Spleen (tissue), 11 donors: ENCODE data around the gene KRT71. TPM values are rescaled to one million over a fixed set of nuclear protein-coding genes. Genes with fewer than 3 reads are reported as not detected.

Experiments used
- DNase-seq: peaks from one replicate; pipeline ENCODE4 v3.0.0-alpha.2; 2020
- H3K27ac ChIP-seq, 8 donors: fragments of 200-600 bp; sonication (generic) in 7 of 8; 1 replicate in 4 of 8; 2 replicates in 4 of 8; pipeline versions ENCODE4 v1.5.0 to v1.8.0; 2016 to 2021; ENCODE audit warnings: inconsistent platforms in 4 of 8, mild to moderate bottlenecking in 4 of 8, moderate library complexity in 1 of 8
- H3K27me3 ChIP-seq, 7 donors: fragments of 200-600 bp; sonication (generic) in 6 of 7; replicated peaks in 1 of 7; 1 replicate in 4 of 7; 2 replicates in 3 of 7; pipeline versions ENCODE4 v1.5.0 to v1.8.0; 2016 to 2021; ENCODE audit warnings: inconsistent platforms in 3 of 7, mild to moderate bottlenecking in 1 of 7
- H3K36me3 ChIP-seq, 6 donors: fragments of 200-600 bp; sonication (generic) in 5 of 6; 1 replicate in 4 of 6; 2 replicates in 2 of 6; pipeline versions ENCODE4 v1.5.0 to v1.8.0; 2016 to 2021; ENCODE audit warnings: inconsistent platforms in 2 of 6
- H3K4me1 ChIP-seq, 6 donors: fragments of 200-600 bp; sonication (generic) in 5 of 6; 1 replicate in 3 of 6; 2 replicates in 3 of 6; pipeline versions ENCODE4 v1.5.0 to v1.8.0; 2016 to 2021; ENCODE audit warnings: inconsistent platforms in 3 of 6
- H3K4me3 ChIP-seq, 8 donors: fragments of 200-600 bp; sonication (generic) in 7 of 8; 1 replicate in 4 of 8; 2 replicates in 4 of 8; pipeline versions ENCODE4 v1.5.0 to v1.8.0; 2016 to 2021; ENCODE audit warnings: inconsistent platforms in 4 of 8, mild to moderate bottlenecking in 4 of 8, moderate library complexity in 2 of 8
- H3K9me3 ChIP-seq, 8 donors: fragments of 200-600 bp; sonication (generic) in 7 of 8; 1 replicate in 4 of 8; 2 replicates in 4 of 8; pipeline versions ENCODE4 v1.5.0 to v1.8.0; 2016 to 2021; ENCODE audit warnings: inconsistent platforms in 4 of 8
- CTCF ChIP-seq, 11 experiments: fragments of 200-600 bp in 7 of 11; fragments of 450-650 bp in 4 of 11; sonication (generic) in 4 of 11; IDR thresholded peaks in 8 of 11; conservative IDR thresholded peaks in 3 of 11; 1 replicate in 7 of 11; 2 replicates in 4 of 11; pipeline versions ENCODE4 v1.4.0 to v1.8.0; 2016 to 2021; ENCODE audit warnings: antibody characterized with exemption in 11 of 11, inconsistent platforms in 4 of 11, mild to moderate bottlenecking in 1 of 11
- POLR2A ChIP-seq, 3 donors: fragments of 450-650 bp; IDR thresholded peaks; one replicate each; pipeline ENCODE4 v1.5.1; 2017; ENCODE audit warnings: antibody characterized with exemption in 3 of 3, mild to moderate bottlenecking in 1 of 3
- POLR2AphosphoS5 ChIP-seq, 3 donors: sonication (generic); formaldehyde crosslinking; IDR thresholded peaks; one replicate each; pipeline ENCODE4 v1.5.1; 2017; ENCODE audit warnings: antibody characterized with exemption in 3 of 3
- WGBS, 5 donors: extraction: QIAGEN DNeasy Blood & Tissue Kit in 3 of 5; methylation state at CpG; one replicate each; pipeline versions ENCODE4 v1.1.5 to v1.1.7; 2013 to 2018; 5-methylcytosine and 5-hydroxymethylcytosine counted together
- intact Hi-C: fragments of 100-400 bp; cut with DNase I; formaldehyde crosslinking; loops from one replicate; pipeline ENCODE4 v1.15.0; 2023; ENCODE audit warnings: low total_unique reads
- polyA plus RNA-seq, 3 donors: library from polyadenylated mRNA; stranded (reverse); fragments of 200-250 nt; gene quantifications; one replicate each; pipeline ENCODE4 v1.2.1, GENCODE V29; 2013
- total RNA-seq, 7 donors: library from RNA; depleted of rRNA in 3 of 7; stranded (reverse); fragments of >200 nt in 3 of 7; fragmentation: NEBNext Ultra II Directional in 4 of 7; extraction: Animal tissue kit (Norgen Biotek cat#: 25700) in 4 of 7; gene quantifications; one replicate each; pipeline versions ENCODE4 v1.1.0 to v1.2.1, GENCODE V29; 2016 to 2021
- donor health status: healthy with polysubstance abuse.
- donor health status: DM: no; HTN: no; CAD: no; lungs with moderate emphysema.
- donor health status: DM: no; HTN: no; CAD: no.
- donor health status: Bipolar disorder and iron deficiency.
- donor health status: healthy.
- donor health status: DM: no; HTN: no; CAD: no.
- donor health status: DM: yes; HTN: yes; CAD: no.

The KRT71 gene
- total and polyA plus RNA-seq, 10 donors = not detected

- intact Hi-C loops = no loop called here
- Histone ChIP-seq H3K4me3 (no peak overlapping the region), H3K4me1 (no peaks in the 10 kb centered on the region), H3K27me3 (peaks cover 0 to 33% (median 0%) of the 10 kb centered on the region in 7 donors), H3K9me3 (no peaks in the 10 kb centered on the region), H3K36me3 (no peaks in the 10 kb centered on the region), H3K27ac (no peak overlapping the region)
- peak; percentile 34 for DNase-seq
- TF ChIP-seq POLR2AphosphoS5 (IDR thresholded peaks at IDR 0.05) (no peak), POLR2A (IDR thresholded peaks at IDR 0.05) (no peak), CTCF (IDR thresholded peaks at IDR 0.05 in 8 of 11, conservative IDR thresholded peaks at IDR 0.05 in 3 of 11) (no peak)
- WGBS, 5 donors = 58 to 66% (median 60%) methylated on average over 2 of the region's 2 CpGs
Measured at GRCh38 chr12:52557476-52557875, 4.5 kb upstream of the KRT71 start.

- peak overlapping the region in 1 of 8 donors; percentile 33 for H3K27ac ChIP-seq
- no peaks in the 10 kb centered on the region for H3K9me3 ChIP-seq
- peaks cover 0 to 42% (median 0%) of the 10 kb centered on the region in 7 donors for H3K27me3 ChIP-seq
- 67 to 79% (median 74%) methylated on average over 6 of the region's 6 CpGs for WGBS, 5 donors
- no peaks in the 10 kb centered on the region for H3K4me1 ChIP-seq
- peak; percentile 39 for DNase-seq
- no peaks in the 10 kb centered on the region for H3K36me3 ChIP-seq
- intact Hi-C loops = no loop called here
- no peak overlapping the region for H3K4me3 ChIP-seq
- TF ChIP-seq POLR2AphosphoS5 (IDR thresholded peaks at IDR 0.05) = no peak
- TF ChIP-seq POLR2A (IDR thresholded peaks at IDR 0.05) = no peak
- TF ChIP-seq CTCF (IDR thresholded peaks at IDR 0.05 in 8 of 11, conservative IDR thresholded peaks at IDR 0.05 in 3 of 11) = no peak
Measured at GRCh38 chr12:52555577-52555976, 2.6 kb upstream of the KRT71 start.

- no peak for DNase-seq
Measured at GRCh38 chr12:52552055-52552454, 890 bp downstream of the KRT71 start.

More at GRCh38 chr12:52552055-52552454, 890 bp downstream of the KRT71 start:
- 56 to 80% (median 63%) methylated on average over 3 to 5 of the region's 5 CpGs for whole genome bisulfite sequencing, 5 donors
- intact Hi-C loops = no loop called here
- Histone ChIP-seq H3K27me3 (peaks cover 0 to 27% (median 0%) of the 10 kb centered on the region in 7 donors), H3K9me3 (no peaks in the 10 kb centered on the region), H3K4me3 (no peak overlapping the region), H3K36me3 (no peaks in the 10 kb centered on the region), H3K27ac (peak overlapping the region in 2 of 8 donors; percentile 7 to 11), H3K4me1 (no peaks in the 10 kb centered on the region)
- no peak for TF ChIP-seq POLR2AphosphoS5 (IDR thresholded peaks at IDR 0.05)
- no peak for TF ChIP-seq POLR2A (IDR thresholded peaks at IDR 0.05)
- no peak for TF ChIP-seq CTCF (IDR thresholded peaks at IDR 0.05 in 8 of 11, conservative IDR thresholded peaks at IDR 0.05 in 3 of 11)
